ENCODE results near the gene ELF1. TPM values are rescaled to one million over a fixed set of nuclear protein-coding genes. Genes with fewer than 3 reads are reported as not detected.

ELF1 gene
- total RNA-seq, 1 experiment from 2014 or later: 36.0 TPM

GRCh38 chr13:41034382-41034781 is 15.3 kb upstream of the ELF1 start:
- Histone ChIP-seq H3K27ac (no peak overlapping the region), H3K4me3 (no peak overlapping the region), H4K20me1 (ENCODE audit: insufficient read depth) (no peaks in the 10 kb centered on the region), H3K79me2 (ENCODE audit: low read depth) (peaks cover 12% of the 10 kb centered on the region), H3K36me3 (ENCODE audit: low read depth) (no peaks in the 10 kb centered on the region), H3F3A (ENCODE audit: insufficient read depth, low read depth) (no peaks in the 10 kb centered on the region), H3K9me3 (ENCODE audit: insufficient read depth, low read depth) (no peaks in the 10 kb centered on the region), H3K27me3 (ENCODE audit: insufficient read depth, low read depth) (no peaks in the 10 kb centered on the region), H2AFZ (no peak overlapping the region), H3K4me2 (no peak overlapping the region), H3K9me2 (ENCODE audit: insufficient read depth) (no peaks in the 10 kb centered on the region), H3K4me1 (replicated peaks; ENCODE audit: insufficient read depth) (no peaks in the 10 kb centered on the region)
- ChIA-PET POLR2A (ENCODE audit: unreplicated experiment) (no interaction called here), CTCF (no interaction called here)
- intact Hi-C loops (cut with micrococcal nuclease; ENCODE audit: unreplicated experiment): no loop called here
- TF ChIP-seq CTCF (conservative IDR thresholded peaks at IDR 0.05) (no peak), EZH2 (IDR thresholded peaks at IDR 0.05; ENCODE audit: low read depth) (no peak)
- DNase-seq: no peak
- no TSS peak for BruUV-seq (replicated peaks)

GRCh38 chr13:41032691-41033376 is 13.7 kb upstream of the ELF1 start:
- ChIA-PET POLR2A (ENCODE audit: unreplicated experiment) (no interaction called here), CTCF (interaction anchor here (0.6 kb wide), 1 partner anchor 191 kb away, joined by 5 read pairs; no protein-coding TSS in a partner anchor)
- Histone ChIP-seq H3K79me2 (ENCODE audit: low read depth) (peaks cover 8% of the 10 kb centered on the region; the same call in 1 of the 2 replicates), H3K4me3 (no peak overlapping the region), H3K9me3 (ENCODE audit: insufficient read depth, low read depth) (no peaks in the 10 kb centered on the region), H3K9me2 (ENCODE audit: insufficient read depth) (no peaks in the 10 kb centered on the region), H3K27me3 (ENCODE audit: insufficient read depth, low read depth) (no peaks in the 10 kb centered on the region), H3K4me2 (no peak overlapping the region), H3K36me3 (ENCODE audit: low read depth) (no peaks in the 10 kb centered on the region), H3K4me1 (replicated peaks; ENCODE audit: insufficient read depth) (no peaks in the 10 kb centered on the region), H3F3A (ENCODE audit: insufficient read depth, low read depth) (no peaks in the 10 kb centered on the region), H3K27ac (no peak overlapping the region), H4K20me1 (ENCODE audit: insufficient read depth) (no peaks in the 10 kb centered on the region), H2AFZ (no peak overlapping the region)
- no TSS peak for BruUV-seq (replicated peaks)
- TF ChIP-seq EZH2 (IDR thresholded peaks at IDR 0.05; ENCODE audit: low read depth) (no peak), CTCF (conservative IDR thresholded peaks at IDR 0.05) (no peak)
- no peak for DNase-seq
- intact Hi-C loops (cut with micrococcal nuclease; ENCODE audit: unreplicated experiment): no loop called here

- Histone ChIP-seq H3K79me2 (ENCODE audit: low read depth) (0 out of 2 replicates have a peak, but pooled peaks cover 3% of the 10 kb centered on the region), H3K9me2 (ENCODE audit: insufficient read depth) (no peaks in the 10 kb centered on the region), H4K20me1 (ENCODE audit: insufficient read depth) (no peaks in the 10 kb centered on the region), H3F3A (ENCODE audit: insufficient read depth, low read depth) (no peaks in the 10 kb centered on the region), H3K4me3 (no peak overlapping the region), H3K4me2 (no peak overlapping the region), H3K27ac (no peak overlapping the region), H3K9me3 (ENCODE audit: insufficient read depth, low read depth) (no peaks in the 10 kb centered on the region), H3K27me3 (ENCODE audit: insufficient read depth, low read depth) (no peaks in the 10 kb centered on the region), H3K4me1 (replicated peaks; ENCODE audit: insufficient read depth) (no peaks in the 10 kb centered on the region), H3K36me3 (ENCODE audit: low read depth) (no peaks in the 10 kb centered on the region), H2AFZ (no peak overlapping the region)
- TF ChIP-seq CTCF (conservative IDR thresholded peaks at IDR 0.05) (no peak), EZH2 (IDR thresholded peaks at IDR 0.05; ENCODE audit: low read depth) (no peak)
- ChIA-PET CTCF (no interaction called here), POLR2A (ENCODE audit: unreplicated experiment) (no interaction called here)
- DNase-seq: no peak
- intact Hi-C loops (cut with micrococcal nuclease; ENCODE audit: unreplicated experiment): no loop called here
- no TSS peak for BruUV-seq (replicated peaks)
These were observed 10.5 kb upstream of the ELF1 start for GRCh38 chr13:41029629-41030028.

All from PC-9 (cell line).